Left forelimb (tissue), 1 donor: Measurements from ENCODE around the gene NFRKB.
"Not testable (repeated sequence)": the region's sequence is repeated elsewhere in the genome, so short reads cannot be mapped to it uniquely, and the experiment has no call there.

ENCODE experiments used
- DNase-seq: peaks from one replicate; pipeline ENCODE4 v3.0.0-alpha.2; 2018; ENCODE audit warnings: low spot score

Gene NFRKB

DNA sequence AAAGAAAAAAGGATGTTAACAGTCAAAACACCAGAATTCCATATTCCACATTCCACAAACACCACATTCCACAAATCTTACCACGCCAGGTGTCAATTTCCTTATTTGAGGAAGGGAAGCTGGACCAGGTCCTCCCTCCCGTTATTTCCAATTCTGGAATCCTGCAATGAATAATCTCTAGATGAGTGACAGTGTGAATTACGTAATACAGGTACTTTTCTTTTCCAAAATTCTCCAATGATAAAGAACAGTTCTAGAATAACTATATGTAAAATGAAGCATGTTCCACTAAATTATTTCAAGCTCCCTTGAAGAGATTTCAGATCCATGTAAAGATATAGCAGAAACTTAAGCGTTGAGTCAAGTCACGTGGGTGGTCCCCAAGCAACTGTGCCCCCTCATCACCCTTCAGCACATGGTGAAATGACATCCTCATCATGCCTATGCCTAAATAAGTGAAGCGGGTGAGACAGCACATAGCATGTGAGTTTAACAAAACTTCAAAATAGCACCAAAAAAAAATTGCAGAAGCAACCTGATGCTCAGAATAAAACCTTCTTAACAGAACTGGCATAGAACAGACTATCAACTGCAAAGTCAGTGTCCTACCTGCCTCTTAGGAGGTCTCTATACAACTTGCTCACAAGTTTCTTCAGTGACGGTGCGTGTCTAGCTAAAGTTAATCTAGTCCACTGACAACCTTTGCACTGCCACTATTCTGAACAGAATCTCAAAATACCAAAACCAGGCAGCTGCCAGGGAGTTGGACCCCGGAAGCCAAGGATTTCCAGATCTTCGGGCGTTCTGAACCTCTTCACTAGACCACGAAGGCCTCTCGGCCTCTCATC is 876 bp downstream of the NFRKB start:
- DNase-seq = no peak

DNA sequence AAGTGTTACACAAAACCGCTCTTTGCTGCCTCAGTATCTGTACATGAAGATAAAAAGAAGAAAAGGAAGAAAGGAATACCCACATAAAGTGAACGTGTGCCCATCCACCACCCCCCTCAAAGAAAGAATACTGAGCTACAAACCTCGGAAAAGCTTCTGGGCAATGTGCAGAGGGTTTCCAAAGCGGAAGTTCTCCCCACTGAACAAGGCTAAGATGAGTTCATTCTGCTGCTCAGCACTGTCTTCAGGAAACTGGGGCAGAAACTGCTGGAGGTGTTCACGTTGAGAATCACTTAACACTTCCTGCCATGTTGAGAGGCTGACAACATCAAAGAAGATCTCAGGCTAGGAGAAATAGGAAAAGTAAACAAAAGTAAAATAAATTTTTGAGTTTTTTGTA is 6.9 kb downstream of the NFRKB start:
- DNase-seq = no peak

DNA sequence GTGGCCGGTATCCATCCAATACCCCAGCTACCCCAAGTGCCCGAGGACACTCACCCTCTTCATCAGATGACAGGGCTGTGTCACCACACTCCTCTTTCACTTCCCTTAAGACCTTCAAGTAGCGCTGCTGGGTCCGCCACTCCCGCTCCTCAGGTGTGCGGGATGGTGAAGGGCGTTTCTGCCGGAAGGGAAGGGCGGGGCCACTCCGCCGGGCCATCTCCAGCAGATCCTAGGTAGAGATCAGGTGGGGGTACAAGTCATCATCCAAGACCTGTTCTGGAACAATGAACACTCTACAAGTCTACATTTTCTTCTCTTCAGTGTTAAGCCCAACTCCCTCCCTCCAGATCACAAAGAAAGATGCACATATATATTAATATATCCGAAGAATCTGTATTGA is 10.0 kb downstream of the NFRKB start:
- DNase-seq = no peak

DNA sequence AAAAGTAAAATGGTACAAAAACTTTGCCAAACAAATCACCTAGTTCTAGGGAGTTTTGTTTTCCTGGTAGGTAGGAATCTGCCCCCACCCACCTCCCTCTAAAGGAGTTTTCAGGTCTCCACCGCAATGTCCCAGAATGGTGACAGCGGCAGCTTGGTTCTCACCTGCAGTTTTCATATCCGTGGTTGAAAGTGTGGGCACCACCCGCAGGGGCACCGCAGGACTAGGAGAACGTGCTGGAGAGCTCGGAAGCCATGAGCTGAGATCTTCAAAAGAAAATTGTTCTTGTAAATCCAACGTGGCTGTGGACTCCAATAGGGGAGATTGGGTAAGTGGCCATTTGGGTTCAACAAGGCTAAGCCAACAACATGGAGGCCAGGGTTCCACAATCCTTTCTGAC is 10.8 kb downstream of the NFRKB start:
- no peak for DNase-seq

DNA sequence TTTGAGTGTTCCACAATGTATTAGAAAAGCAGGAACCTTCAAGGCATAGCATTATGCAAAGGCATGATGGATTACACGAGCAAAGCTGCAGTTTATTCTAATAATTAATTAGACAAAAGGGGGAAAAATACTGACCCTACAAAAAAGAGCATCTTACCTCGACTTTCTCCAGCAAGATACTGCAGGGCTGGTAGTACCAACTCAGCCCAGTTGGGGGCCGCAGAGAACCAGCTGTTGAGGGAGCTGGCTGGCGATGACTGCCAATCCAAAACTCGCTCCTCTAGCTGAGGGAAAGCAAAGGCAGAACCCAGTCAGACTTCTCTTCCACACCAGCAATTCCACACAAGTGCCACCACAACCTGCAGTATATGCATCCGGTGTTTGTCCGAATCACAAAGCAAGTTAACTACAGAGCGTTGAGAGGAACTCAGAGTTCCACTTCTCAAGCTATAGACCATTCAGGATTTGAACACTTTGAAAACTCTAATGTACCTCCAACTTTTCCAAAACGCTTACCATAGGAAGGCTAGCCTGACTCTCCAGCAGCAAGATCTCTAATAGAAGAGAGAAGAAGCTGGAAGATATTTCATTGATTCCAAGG is 13.7 kb downstream of the NFRKB start:
- DNase-seq = no peak

DNA sequence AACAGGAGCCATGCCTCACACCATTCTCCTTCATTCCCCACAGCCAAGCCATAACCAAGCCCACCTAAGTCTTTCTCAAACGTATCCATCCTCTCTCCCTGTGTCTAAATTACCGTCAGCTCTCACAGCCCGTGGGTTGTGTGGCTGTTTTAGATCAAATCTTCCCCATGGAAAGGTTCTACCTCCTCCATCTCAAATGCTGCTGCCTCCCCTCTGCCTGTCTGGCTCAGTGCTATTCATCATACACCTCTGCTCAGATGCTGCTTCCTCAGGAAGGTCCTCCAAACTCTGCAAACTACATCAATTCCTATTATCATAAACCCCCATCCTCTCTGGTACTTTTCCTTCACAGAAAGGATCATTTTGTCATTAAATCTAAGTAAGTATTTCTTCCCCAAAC is 15.1 kb downstream of the NFRKB start:
- no peak for DNase-seq

DNA sequence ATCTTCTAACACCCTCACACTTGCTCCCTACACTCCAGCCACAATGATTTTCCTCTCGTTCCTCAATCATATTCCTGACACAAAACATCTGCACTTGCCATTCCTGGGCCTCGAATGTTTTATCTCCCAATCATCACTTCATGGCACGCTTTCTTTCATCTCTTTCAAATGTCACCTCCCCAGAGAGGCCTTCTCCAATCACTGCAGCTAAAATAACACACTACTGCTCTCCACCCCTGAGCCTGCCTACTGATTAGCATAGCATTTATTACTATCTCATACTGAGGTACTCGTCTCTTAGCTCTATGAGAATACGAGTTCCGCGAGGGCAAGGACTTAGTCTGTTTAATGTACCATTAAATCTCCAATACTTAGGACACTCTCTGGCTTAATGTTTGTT is 23.5 kb downstream of the NFRKB start:
- DNase-seq = no peak

DNA sequence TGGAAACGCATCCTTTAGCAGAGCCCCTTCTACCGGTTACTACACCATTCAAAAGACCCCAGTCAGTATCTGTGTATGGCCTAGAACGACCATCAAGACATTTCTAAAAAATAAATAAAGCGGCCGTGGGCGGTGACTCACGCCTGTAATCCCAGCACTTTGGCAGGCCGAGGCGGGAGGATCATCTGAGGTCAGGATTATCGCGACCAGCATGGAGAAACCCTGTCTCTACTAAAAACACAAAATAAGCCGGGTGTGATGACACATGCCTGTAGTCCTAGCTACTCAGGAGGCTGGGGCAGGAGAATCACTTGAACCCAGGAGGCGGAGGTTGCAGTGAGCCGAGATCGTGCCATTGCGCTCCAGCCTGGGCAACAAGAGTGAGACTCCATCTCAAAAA is 26.8 kb downstream of the NFRKB start:
- not testable (repeated sequence) for DNase-seq

DNA sequence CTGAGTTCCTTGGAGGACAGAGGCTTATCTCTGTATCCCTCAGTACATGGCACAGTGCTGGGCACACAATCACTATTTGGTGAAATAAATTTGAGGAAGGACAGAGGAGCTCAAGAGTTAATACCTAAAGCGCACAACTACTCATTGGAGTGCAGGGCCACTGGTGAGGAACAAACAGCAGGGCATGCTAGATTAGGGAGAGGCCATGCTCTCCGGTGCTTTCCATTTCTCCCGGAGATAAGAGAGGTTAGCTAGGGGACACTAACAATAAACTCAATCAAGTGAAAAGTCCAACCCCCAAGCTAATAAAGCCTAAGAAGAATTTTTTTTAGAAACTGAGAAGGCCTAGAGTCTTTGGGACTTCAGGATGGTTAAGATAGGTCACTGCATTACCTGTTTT is 29.1 kb downstream of the NFRKB start:
- DNase-seq = no peak

DNA sequence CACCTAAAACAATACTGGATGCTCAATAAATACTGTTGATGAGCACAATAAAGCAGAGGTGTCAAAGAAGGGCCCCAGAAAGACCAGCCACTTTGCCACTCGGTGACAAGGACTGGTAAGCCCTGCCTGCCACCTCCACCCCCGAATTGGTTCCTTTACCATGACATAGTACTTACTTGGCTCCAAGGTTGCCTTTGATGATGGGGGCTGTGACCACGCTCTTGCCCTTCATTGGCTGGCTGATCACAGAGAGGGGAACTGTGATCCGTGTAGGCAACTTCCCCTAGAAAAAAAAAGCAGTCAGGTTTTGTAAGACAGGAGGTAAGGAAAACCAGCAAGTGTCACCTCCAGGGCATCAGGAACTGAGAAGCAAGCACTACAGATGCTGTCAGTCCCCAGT is 29.7 kb downstream of the NFRKB start:
- no peak for DNase-seq

DNA sequence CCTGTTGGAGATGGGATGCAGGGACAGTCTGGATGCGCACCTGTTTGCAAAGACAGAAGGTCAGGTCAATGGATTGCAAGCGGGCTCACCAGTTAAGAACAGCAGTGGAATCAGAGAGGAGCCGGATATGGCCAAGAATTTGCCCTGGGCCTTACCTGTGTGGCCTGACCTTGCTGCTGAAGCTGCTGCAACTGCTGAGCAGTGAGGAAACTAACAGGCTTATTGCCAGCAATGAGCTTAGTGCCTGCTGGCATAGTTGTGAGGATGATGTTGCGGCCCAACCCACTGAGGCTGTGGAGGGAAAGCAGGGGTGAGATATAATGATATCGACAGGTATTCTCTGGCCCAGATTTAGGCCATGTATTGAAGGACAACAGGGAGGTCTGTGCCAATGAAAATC is 30.6 kb downstream of the NFRKB start:
- DNase-seq = no peak

DNA sequence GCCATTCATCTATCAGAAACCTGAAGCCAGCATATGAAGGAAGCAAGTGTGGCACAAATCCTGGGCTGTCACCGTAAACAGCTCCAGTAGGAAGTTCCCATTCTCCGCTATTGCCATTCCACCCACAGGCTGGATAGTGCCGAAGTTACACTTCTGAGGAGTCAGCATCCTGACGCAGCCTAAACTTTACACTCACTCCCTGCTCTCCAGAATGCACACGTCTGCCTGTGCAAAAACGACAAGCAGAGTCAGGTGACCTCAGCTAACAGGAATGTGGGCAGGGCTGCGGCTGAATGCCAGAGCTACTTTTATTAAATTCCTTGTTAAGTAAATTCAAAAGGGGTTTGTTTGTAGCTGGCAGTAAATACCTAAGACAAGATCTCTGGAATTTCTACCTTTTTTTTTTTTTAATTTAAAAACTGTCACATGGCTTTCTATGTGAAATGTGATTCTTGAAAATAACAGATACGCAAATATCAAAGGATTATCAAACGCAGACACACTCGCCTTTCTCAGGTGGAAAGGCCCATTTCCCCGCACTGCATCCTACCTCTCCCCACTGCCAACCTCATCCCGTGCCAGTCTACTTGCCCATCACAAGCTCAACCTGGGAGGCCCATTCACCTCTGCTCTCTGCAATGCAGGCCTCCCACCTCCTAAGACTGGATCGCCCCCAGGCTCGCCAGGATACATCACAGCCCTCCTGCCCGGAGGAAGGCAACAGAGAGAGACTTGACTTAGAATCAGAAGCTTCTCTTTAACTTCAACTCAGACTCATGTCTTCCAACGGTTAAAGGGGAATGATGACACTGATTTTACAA is 33.5 kb downstream of the NFRKB start:
- no peak for DNase-seq

DNA sequence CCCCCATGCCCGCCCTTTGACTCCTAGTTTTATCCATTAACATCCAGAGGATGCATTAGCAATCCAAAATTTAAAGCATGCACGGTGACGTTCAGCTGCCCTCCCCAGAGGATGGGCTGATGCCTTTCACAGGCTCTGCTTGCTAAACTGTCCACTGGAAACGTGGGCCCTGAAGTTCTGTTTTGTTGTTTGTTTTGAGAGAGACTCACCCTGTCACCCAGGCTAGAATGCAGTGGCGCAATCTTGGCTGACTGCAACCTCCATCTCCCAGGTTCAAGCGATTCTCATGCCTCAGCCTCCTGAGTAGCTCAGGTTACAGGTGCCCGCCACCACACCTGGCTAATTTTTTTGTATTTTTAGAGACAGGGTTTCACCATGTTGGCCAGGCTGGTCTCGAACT is 39.3 kb downstream of the NFRKB start:
- no peak for DNase-seq

DNA sequence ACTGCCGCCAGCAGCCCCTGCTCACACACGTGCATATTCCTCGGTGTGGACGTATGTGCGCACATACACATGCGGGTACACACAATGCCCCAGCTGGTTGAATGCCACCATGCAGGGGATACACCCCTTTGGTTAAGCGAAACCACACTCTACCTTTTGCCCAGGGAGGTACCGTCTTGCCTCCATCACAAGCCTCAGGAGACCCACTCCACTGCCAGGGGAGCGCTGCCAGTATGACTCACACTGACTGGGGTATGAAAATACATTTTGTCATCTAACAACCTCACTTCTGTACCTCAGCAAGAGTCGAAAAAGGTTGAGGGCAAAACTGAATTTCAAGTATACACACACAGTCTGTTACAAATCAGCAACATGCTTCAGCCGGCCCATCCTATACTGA is 40.3 kb downstream of the NFRKB start:
- DNase-seq = no peak

DNA sequence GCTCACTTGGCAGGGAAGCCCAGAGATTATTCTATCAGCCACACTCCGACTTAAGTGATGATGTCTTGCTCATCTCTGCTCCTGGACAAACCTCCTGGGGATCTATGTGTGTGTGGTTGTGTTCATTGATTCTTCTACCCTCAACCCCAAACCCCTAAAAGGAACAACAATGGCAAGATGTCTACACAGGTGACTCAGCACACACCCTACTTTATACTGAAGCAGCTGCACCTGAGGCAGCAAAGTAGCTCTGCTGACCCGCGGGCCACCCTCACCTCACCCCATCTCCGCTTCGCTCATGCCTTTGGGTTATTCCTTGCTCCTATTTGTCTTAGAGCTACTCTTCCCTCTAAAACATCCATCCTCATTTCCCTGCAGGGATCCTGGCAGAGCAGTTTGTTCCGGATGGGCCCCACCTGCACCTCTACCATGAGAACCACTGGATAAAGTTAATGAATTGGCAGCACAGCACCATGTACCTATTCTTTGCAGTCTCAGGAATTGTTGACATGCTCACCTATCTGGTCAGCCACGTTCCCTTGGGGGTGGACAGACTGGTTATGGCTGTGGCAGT is 41.1 kb downstream of the NFRKB start:
- DNase-seq = no peak

DNA sequence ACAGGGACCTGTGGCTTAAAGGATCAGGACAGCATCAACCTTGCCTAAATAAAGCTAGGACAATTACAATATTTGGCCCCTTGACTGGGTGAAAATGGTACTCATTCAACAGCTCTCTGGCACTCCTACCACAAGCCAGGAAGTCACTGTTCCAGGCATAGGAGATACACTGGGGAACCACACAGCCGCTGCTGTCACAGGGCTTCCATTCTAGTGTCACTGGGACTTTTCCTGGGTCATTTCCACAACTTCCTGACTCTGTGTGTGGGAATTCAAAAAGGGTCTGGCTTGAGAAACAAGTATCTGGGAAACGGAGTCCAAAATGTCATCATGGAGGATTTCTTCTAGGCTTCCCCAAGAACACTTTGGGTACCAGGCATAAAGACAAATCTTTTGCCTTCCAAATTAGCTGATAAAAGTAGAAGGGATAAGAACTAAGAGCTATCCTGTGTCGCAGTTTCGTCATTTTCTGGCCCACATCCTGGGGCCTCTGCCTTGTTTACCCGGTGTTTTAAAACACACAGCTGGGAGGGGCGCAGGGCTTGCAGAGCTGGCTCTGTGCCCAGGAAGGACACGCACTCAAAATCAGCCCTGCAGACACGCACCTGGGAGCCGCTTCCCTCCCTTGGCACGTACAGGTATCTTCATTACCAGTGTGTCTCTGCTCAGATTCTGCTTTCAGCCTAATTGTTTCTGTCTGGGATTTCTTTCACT is 41.7 kb downstream of the NFRKB start:
- DNase-seq = no peak

DNA sequence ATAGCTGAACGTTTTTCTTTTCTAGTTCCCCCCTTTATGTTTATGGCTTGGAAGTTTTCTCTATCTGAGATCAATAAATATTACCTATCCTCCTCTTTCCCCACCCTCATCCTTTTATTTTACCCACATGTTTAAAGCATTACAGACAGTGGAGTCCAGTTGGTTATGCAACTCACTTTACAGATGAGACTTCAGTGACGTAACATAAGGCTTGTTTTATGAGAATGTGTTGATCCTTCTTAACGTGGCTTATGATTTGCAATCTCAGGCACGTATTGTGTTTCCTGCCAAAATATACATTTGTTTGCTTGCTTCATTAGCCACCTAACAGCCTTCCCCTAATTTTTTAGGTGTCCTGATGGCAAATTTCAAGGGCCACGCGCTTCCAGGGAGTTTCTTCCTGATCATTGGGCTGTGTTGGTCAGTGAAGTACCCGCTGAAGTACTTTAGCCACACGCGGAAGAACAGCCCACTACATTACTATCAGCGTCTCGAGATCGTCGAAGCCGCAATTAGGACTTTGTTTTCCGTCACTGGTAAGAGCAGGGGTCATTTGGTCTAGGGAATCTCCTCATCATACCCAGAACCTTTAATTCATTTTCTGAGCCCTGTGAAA is 43.1 kb downstream of the NFRKB start:
- DNase-seq = no peak

DNA sequence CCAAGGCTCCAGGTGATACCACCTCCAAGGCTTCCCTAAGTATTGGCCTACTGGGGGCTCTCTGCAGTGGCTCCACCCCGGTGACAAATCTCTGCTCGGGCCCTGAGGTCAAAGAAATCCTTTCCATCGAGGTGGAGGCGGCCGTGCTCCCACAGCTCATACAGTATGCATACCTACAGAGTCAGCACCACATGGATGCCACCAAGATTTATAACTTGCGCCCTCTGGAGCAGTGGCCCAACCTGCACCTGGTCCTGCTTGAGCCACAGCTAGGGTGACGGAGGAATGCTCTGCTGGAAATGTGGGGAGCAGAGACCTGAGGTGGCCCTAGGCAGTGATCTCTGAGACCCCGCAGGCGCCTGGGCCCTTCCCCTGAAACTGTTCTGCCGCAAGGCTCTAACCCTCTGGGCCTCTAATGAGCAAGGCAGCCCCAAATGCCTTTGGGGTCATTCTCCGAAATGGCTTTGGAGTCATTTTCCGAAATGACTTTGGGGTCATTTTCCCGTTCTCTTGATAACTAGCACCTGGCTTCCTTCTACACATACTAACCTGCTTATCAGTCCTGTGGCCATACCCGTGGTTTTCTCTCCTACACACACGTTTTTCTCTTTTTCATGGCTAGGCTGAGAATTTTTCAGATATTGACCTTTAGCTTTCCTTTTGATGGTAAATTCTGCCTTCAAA is 45.8 kb downstream of the NFRKB start:
- DNase-seq = no peak

DNA sequence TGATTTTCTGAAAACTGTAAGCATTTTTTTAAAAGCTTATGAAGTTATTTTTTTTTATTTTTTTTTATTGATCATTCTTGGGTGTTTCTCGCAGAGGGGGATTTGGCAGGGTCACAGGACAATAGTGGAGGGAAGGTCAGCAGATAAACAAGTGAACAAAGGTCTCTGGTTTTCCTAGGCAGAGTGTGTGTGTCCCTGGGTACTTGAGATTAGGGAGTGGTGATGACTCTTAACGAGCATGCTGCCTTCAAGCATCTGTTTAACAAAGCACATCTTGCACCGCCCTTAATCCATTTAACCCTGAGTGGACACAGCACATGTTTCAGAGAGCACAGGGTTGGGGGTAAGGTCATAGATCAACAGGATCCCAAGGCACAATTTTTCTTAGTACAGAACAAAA is 48.0 kb downstream of the NFRKB start:
- not testable (repeated sequence) for DNase-seq

DNA sequence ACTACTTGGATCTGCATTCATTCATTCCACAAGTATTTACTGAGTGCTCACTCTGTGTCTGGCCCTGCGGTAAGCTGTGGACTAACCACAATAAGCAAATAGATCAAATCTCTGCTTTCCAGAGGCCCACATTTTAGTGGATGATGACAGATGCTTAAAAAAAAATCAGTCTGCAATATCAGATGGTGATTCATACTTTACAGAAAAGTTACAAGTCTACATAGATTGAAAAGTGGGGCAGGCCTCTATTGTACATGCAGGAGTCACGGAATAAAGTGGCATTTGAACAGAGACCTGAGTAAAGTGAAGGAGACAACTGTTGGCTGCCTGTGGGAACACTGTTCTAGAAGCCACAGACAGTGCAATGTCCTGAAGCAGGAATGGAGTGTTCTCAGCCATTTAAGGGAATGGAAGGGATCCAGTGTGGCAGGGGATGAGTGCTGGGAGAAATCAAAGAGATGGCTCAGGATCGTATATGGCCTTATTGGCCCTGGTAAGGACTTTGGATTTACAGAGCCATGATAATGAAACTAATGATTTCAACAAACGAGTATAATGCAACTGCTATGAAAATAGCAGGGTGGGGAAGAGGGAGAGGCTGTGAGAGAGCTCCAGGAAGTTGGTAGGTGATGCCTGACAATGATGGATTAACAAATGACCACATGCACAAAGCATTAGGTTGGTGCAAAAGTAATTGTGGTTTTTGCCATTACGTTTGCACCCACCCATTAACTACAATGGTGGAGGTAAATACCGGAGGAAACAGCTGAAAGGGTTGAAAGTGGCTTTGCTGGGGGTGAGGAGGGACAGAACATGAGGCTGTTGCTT is 48.7 kb downstream of the NFRKB start:
- DNase-seq = no peak
